H1 (cell line): Measurements from ENCODE around the gene MYH9. TPM values are rescaled to one million over a fixed set of nuclear protein-coding genes. Genes with fewer than 3 reads are reported as not detected.

Source experiments
- CTCF ChIA-PET: fragments of 300-600 bp; sonication (Branson Sonifier 250); formaldehyde crosslinking; loops from one replicate; lab custom pipeline; 2021; ENCODE audit not compliant: partially characterized antibody; lab: Charles Lee
- POLR2A ChIA-PET: fragments of 300-600 bp; sonication (Branson Sonifier 250); formaldehyde crosslinking; loops from one replicate; lab custom pipeline; 2021; ENCODE audit warnings: inconsistent platforms; ENCODE audit not compliant: partially characterized antibody; lab: Charles Lee
- DNase-seq, 2 experiments: peaks; one replicate each; pipeline versions ENCODE4 v3.0.0 to v3.0.0-alpha.2; 2010 to 2022; ENCODE audit warnings: low spot score in 2 of 2, low read depth in 1 of 2, mixed read lengths in 1 of 2
- FAIRE-seq: peaks from 2 replicates; lab custom pipeline; 2011; peaks lifted over from hg19 to GRCh38; lab: Jason Lieb, UNC
- H2AFZ ChIP-seq: 2 replicates; pipeline ENCODE4 v1.8.1; 2012; ENCODE audit warnings: low read length, inconsistent platforms
- H2AK5ac ChIP-seq: 2 replicates; pipeline ENCODE4 v1.6.1; 2013; ENCODE audit warnings: low read depth, low read length
- H2BK120ac ChIP-seq: replicated peaks from 2 replicates; pipeline ENCODE3; 2013; ENCODE audit warnings: low read depth, low read length, inconsistent platforms
- H2BK12ac ChIP-seq: 2 replicates; pipeline ENCODE4 v1.6.1; 2013; ENCODE audit warnings: low read depth, low read length
- H2BK15ac ChIP-seq: 2 replicates; pipeline ENCODE4 v1.6.1; 2013; ENCODE audit warnings: low read length
- H2BK20ac ChIP-seq: 2 replicates; pipeline ENCODE4 v1.6.1; 2013; ENCODE audit warnings: low read length
- H2BK5ac ChIP-seq: 2 replicates; pipeline ENCODE4 v1.6.1; 2013; ENCODE audit warnings: low read depth, low read length
- H3K14ac ChIP-seq: 2 replicates; pipeline ENCODE4 v1.6.1; 2013; ENCODE audit warnings: inconsistent platforms; ENCODE audit not compliant: insufficient read length
- H3K18ac ChIP-seq: 2 replicates; pipeline ENCODE4 v1.6.1; 2013; ENCODE audit warnings: low read length; ENCODE audit errors: extremely low read depth
- H3K23ac ChIP-seq: 2 replicates; pipeline ENCODE4 v1.6.1; 2013; ENCODE audit warnings: inconsistent platforms; ENCODE audit not compliant: insufficient read length
- H3K23me2 ChIP-seq: 2 replicates; pipeline ENCODE4 v1.6.1; 2013; ENCODE audit warnings: low read depth, low read length
- H3K27ac ChIP-seq: 2 replicates; pipeline ENCODE4 v1.6.1; 2011; ENCODE audit warnings: low read depth, low read length, inconsistent platforms
- H3K27me3 ChIP-seq, 4 experiments: replicated peaks in 1 of 4; 1 replicate in 1 of 4; 2 replicates in 3 of 4; pipeline versions ENCODE4 v1.6.1 to v1.8.1; 2011 to 2013; ENCODE audit warnings: low read length in 3 of 4, mild to moderate bottlenecking in 3 of 4, inconsistent platforms in 2 of 4, mixed read lengths in 2 of 4, moderate library complexity in 1 of 4; ENCODE audit not compliant: control insufficient read depth in 3 of 4, insufficient read depth in 3 of 4; ENCODE audit errors: extremely low read depth in 1 of 4
- H3K36me3 ChIP-seq, 4 experiments: 2 replicates each; pipeline versions ENCODE4 v1.6.1 to v1.8.1; 2011 to 2013; ENCODE audit warnings: mild to moderate bottlenecking in 4 of 4, low read length in 3 of 4, moderate library complexity in 2 of 4, control low read depth in 1 of 4, inconsistent platforms in 1 of 4; ENCODE audit not compliant: insufficient read depth in 4 of 4, control insufficient read depth in 2 of 4
- H3K4ac ChIP-seq: replicated peaks from 2 replicates; pipeline ENCODE3; 2013; ENCODE audit warnings: low read length, low read depth, mixed read lengths, inconsistent platforms; ENCODE audit not compliant: insufficient read length
- H3K4me1 ChIP-seq, 4 experiments: replicated peaks in 1 of 4; 1 replicate in 1 of 4; 2 replicates in 3 of 4; pipeline versions ENCODE4 v1.6.1 to v1.8.1; 2011 to 2013; ENCODE audit warnings: low read length in 3 of 4, inconsistent platforms in 2 of 4, mixed read lengths in 1 of 4; ENCODE audit not compliant: insufficient read depth in 4 of 4, control insufficient read depth in 3 of 4
- H3K4me2 ChIP-seq, 2 experiments: 2 replicates each; pipeline versions ENCODE4 v1.6.1 to v1.8.1; 2011 to 2013; ENCODE audit warnings: low read depth in 2 of 2, low read length in 2 of 2, control low read depth in 1 of 2, inconsistent platforms in 1 of 2, mild to moderate bottlenecking in 1 of 2; ENCODE audit not compliant: insufficient read depth in 1 of 2
- H3K4me3 ChIP-seq, 4 experiments: fragments of 200-600, 300-600 bp in 1 of 4; sonication (generic), shearing (Covaris generic), sonication (Bioruptor Twin) in 1 of 4; 2 replicates each; pipeline versions ENCODE4 v1.5.1 to v1.8.1; 2011 to 2016; ENCODE audit warnings: low read length in 4 of 4, low read depth in 3 of 4, control low read depth in 2 of 4, inconsistent platforms in 2 of 4, mild to moderate bottlenecking in 2 of 4, mixed read lengths in 1 of 4, moderate library complexity in 1 of 4; ENCODE audit not compliant: insufficient read depth in 2 of 4; ENCODE audit errors: extremely low read depth in 1 of 4
- H3K56ac ChIP-seq: replicated peaks from 2 replicates; pipeline ENCODE3; 2013; ENCODE audit warnings: low read depth, mild to moderate bottlenecking, mixed read lengths, low read length, inconsistent platforms; ENCODE audit not compliant: insufficient read length
- H3K79me1 ChIP-seq: 2 replicates; pipeline ENCODE4 v1.6.1; 2013; ENCODE audit warnings: low read depth, low read length, control low read depth
- H3K79me2 ChIP-seq, 2 experiments: 2 replicates each; pipeline versions ENCODE4 v1.6.1 to v1.8.1; 2012 to 2013; ENCODE audit warnings: low read length in 2 of 2, mild to moderate bottlenecking in 2 of 2, inconsistent platforms in 1 of 2; ENCODE audit not compliant: insufficient read depth in 2 of 2, control insufficient read depth in 1 of 2
- H3K9ac ChIP-seq, 4 experiments: replicated peaks in 1 of 4; 1 replicate in 1 of 4; 2 replicates in 3 of 4; pipeline versions ENCODE4 v1.6.1 to v1.8.1; 2011 to 2013; ENCODE audit warnings: low read depth in 3 of 4, low read length in 3 of 4, control low read depth in 2 of 4, mild to moderate bottlenecking in 2 of 4, moderate library complexity in 2 of 4, inconsistent platforms in 1 of 4; ENCODE audit errors: extremely low read depth in 1 of 4
- H3K9me3 ChIP-seq, 2 experiments: 2 replicates each; pipeline versions ENCODE4 v1.6.1 to v1.8.1; 2012 to 2013; ENCODE audit warnings: mild to moderate bottlenecking in 2 of 2, moderate library complexity in 2 of 2, control low read depth in 1 of 2, inconsistent platforms in 1 of 2, low read depth in 1 of 2, low read length in 1 of 2, mixed read lengths in 1 of 2; ENCODE audit not compliant: insufficient read depth in 2 of 2
- H4K20me1 ChIP-seq, 2 experiments: replicated peaks in 1 of 2; 2 replicates each; pipeline versions ENCODE3 to v1.8.1; 2011 to 2013; ENCODE audit warnings: inconsistent platforms in 2 of 2, low read length in 2 of 2, mild to moderate bottlenecking in 1 of 2; ENCODE audit not compliant: insufficient read depth in 2 of 2, control insufficient read depth in 1 of 2
- H4K5ac ChIP-seq: 2 replicates; pipeline ENCODE4 v1.6.1; 2013; ENCODE audit warnings: low read length, low read depth, mixed read lengths, inconsistent platforms; ENCODE audit not compliant: insufficient read length
- H4K8ac ChIP-seq: 2 replicates; pipeline ENCODE4 v1.8.0; 2013; ENCODE audit warnings: mild to moderate bottlenecking, moderate library complexity, low read length, inconsistent platforms; ENCODE audit not compliant: insufficient read depth; ENCODE audit errors: extremely low read depth
- H4K91ac ChIP-seq: replicated peaks from 2 replicates; pipeline ENCODE3; 2013; ENCODE audit warnings: low read length, mixed read lengths, inconsistent platforms; ENCODE audit not compliant: insufficient read length
- NANOG ChIP-seq: IDR thresholded peaks from 2 replicates; pipeline ENCODE4 v1.6.1; 2011; ENCODE audit warnings: low read length, low read depth, mild to moderate bottlenecking, inconsistent platforms; ENCODE audit not compliant: insufficient read depth, poor library complexity, severe bottlenecking
- RBBP5 ChIP-seq: IDR thresholded peaks from 2 replicates; pipeline ENCODE4 v1.7.1; 2012; ENCODE audit warnings: low read depth, mild to moderate bottlenecking, inconsistent platforms, low read length, moderate library complexity, borderline replicate concordance
- RNF2 ChIP-seq: fragments of 200-900, 300-1000 bp; sonication (generic); IDR thresholded peaks from 2 replicates; pipeline ENCODE4 v1.7.1; 2016; ENCODE audit warnings: borderline replicate concordance, low read depth, mild to moderate bottlenecking, antibody characterized with exemption, low read length; ENCODE audit not compliant: poor library complexity, severe bottlenecking; ENCODE audit errors: missing control alignments
- SIN3A ChIP-seq, 2 experiments: IDR thresholded peaks in 1 of 2; conservative IDR thresholded peaks in 1 of 2; 2 replicates each; pipeline ENCODE4 v1.6.1; 2011 to 2012; ENCODE audit warnings: low read length in 2 of 2, improper control_type of control experiment in 1 of 2, low read depth in 1 of 2, mild to moderate bottlenecking in 1 of 2
- TAF1 ChIP-seq: IDR thresholded peaks from 2 replicates; pipeline ENCODE4 v1.6.1; 2011; ENCODE audit warnings: mild to moderate bottlenecking, low read depth, low read length
- TBP ChIP-seq: IDR thresholded peaks from 2 replicates; pipeline ENCODE4 v1.6.1; 2011; ENCODE audit warnings: low read depth, low read length, improper control_type of control experiment
- USF2 ChIP-seq: IDR thresholded peaks from 2 replicates; pipeline ENCODE4 v1.6.1; 2011; ENCODE audit warnings: low read length, improper control_type of control experiment
- YY1 ChIP-seq: IDR thresholded peaks from 2 replicates; pipeline ENCODE4 v1.6.1; 2011; ENCODE audit warnings: low read depth, mild to moderate bottlenecking, low read length
- WGBS, 2 experiments: shearing (Covaris generic) in 1 of 2; methylation state at CpG; one replicate each; pipeline versions ENCODE4 v1.1.6 to v1.1.7; 2013 to 2015; ENCODE audit warnings: low lambda C conversion rate in 2 of 2, mixed read lengths in 2 of 2, inconsistent platforms in 1 of 2, low coverage in 1 of 2, missing lambda C conversion rate in 1 of 2; ENCODE audit not compliant: insufficient replicate concordance in 2 of 2, insufficient coverage in 1 of 2, insufficient read length in 1 of 2; ENCODE audit errors: extremely low coverage in 1 of 2, missing lambda C conversion rate in 1 of 2; 5-methylcytosine and 5-hydroxymethylcytosine counted together
- polyA plus RNA-seq, 7 experiments: library from polyadenylated mRNA; depleted of rRNA in 3 of 7; stranded (reverse) in 5 of 7; unstranded in 2 of 7; fragments of >200 nt in 5 of 7; fragments of 200-250 nt in 2 of 7; gene quantifications; 1 replicate in 5 of 7; 2 replicates in 1 of 7; 4 replicates in 1 of 7; pipeline versions ENCODE4 v1.2.1 to v1.2.3, GENCODE V29; 2011 to 2013; ENCODE audit warnings: missing spikeins in 2 of 7, mixed read lengths in 2 of 7
- total RNA-seq: library from RNA; stranded (reverse); fragmentation: NEBNext Ultra II Directional; extraction: Animal tissue kit (Norgen Biotek cat#: 25700); gene quantifications from 2 replicates; pipeline ENCODE4 v1.2.1, GENCODE V29; 2021
- TF ChIP-seq, protein P1 (sequence below): IDR thresholded peaks from 2 replicates; pipeline ENCODE4 v1.6.1; 2012; ENCODE audit warnings: inconsistent platforms

The MYH9 gene
- total and polyA plus RNA-seq, 2 of the 8 experiments (the other 6 are each of a cell fraction or from before 2014, with no cell fraction given): 24.9 to 322 TPM

GRCh38 chr22:36331306-36331911 is 56.4 kb downstream of the MYH9 start:
- Histone ChIP-seq H3K4ac (peak overlapping the region; percentile 82), H4K8ac (peak overlapping the region; percentile 86; the same call in 1 of the 2 replicates), H3K23me2 (no peaks in the 10 kb centered on the region), H4K5ac (no peak overlapping the region), H3K27me3 (no peaks in the 10 kb centered on the region), H4K91ac (peak overlapping the region; percentile 81), H3K9ac (peak overlapping the region in 2 of 4 experiments; percentile 31 to 45; a peak in 2 of 7 replicates), H3K4me2 (no peak overlapping the region), H3K56ac (no peak overlapping the region), H2BK20ac (peak overlapping the region; percentile 8; the same call in 1 of the 2 replicates), H2AK5ac (peak overlapping the region; percentile 100; the same call in 1 of the 2 replicates), H3K18ac (peak overlapping the region; percentile 41; the same call in 1 of the 2 replicates), H3K79me2 (peaks cover 0 to 96% of the 10 kb centered on the region in 2 experiments; a peak in 2 of 4 replicates), H3K9me3 (no peaks in the 10 kb centered on the region), H2BK15ac (peak overlapping the region; percentile 74; the same call in 1 of the 2 replicates), H4K20me1 (peaks cover 4 to 37% of the 10 kb centered on the region in 2 experiments), H3K14ac (no peak overlapping the region), H2BK12ac (peak overlapping the region; percentile 100), H3K36me3 (peaks cover 1 to 20% (median 9%) of the 10 kb centered on the region in 4 experiments; a peak in 6 of 8 replicates), H3K4me3 (no peak overlapping the region), H2AFZ (no peak overlapping the region), H2BK5ac (peak overlapping the region; percentile 97), H3K23ac (no peak overlapping the region), H3K27ac (peak overlapping the region; percentile 98), H3K79me1 (peaks cover 15% of the 10 kb centered on the region), H3K4me1 (peaks cover 9 to 52% (median 33%) of the 10 kb centered on the region in 4 experiments), H2BK120ac (no peak overlapping the region)
- DNase-seq: peak in 1 of 2 experiments; percentile 65
- 84% methylated on average over 11 of the region's 11 CpGs; no CpG with 5 or more reads in 1 of the 2 experiments for WGBS, 2 experiments
- FAIRE-seq: no peak
- ChIA-PET CTCF (interaction anchor here (0.8 to 6.0 kb wide), 6 partner anchors 15 to 155 kb away, joined by 3 to 33 read pairs (median 3); no protein-coding TSS in a partner anchor), POLR2A (interaction anchor here (0.6 to 3.8 kb wide), 28 partner anchors 8 to 151 kb away, joined by 3 to 24 read pairs (median 4); partner anchors contain the start of genes MYH9 and TXN2)
- TF ChIP-seq, protein P1, sequence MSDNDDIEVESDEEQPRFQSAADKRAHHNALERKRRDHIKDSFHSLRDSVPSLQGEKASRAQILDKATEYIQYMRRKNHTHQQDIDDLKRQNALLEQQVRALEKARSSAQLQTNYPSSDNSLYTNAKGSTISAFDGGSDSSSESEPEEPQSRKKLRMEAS: peak; percentile 39; the same call in 1 of the 2 replicates
- TF ChIP-seq RBBP5 (no peak), TAF1 (peak; percentile 45; the same call in 1 of the 2 replicates), SIN3A (conservative IDR thresholded peaks at IDR 0.05 in 1 of 2, IDR thresholded peaks at IDR 0.05 in 1 of 2; ENCODE audit: low read depth in 1 of 2, low read length in 2 of 2) (no peak), YY1 (no peak), NANOG (no peak), RNF2 (no peak), TBP (peak; percentile 35; the same call in 1 of the 2 replicates), USF2 (no peak)
